BE2C (cell line): ENCODE results near the gene CDK5RAP2.

ENCODE experiments used
- DNase-seq: peaks from one replicate; pipeline ENCODE4 v3.0.0-alpha.2; 2020
- H3K27me3 ChIP-seq: fragments of 250-450 bp; sonication (Bioruptor Pico); 2 replicates; pipeline ENCODE4 v1.5.1; 2020; ENCODE audit warnings: mild to moderate bottlenecking
- H3K36me3 ChIP-seq: fragments of 250-450 bp; sonication (Bioruptor Pico); 2 replicates; pipeline ENCODE4 v1.5.1; 2020; ENCODE audit warnings: mild to moderate bottlenecking
- H3K4me1 ChIP-seq: fragments of 250-450 bp; sonication (Bioruptor Pico); 2 replicates; pipeline ENCODE4 v1.5.1; 2020
- H3K4me3 ChIP-seq: 2 replicates; pipeline ENCODE4 v1.5.1; 2011; ENCODE audit warnings: low read depth, low read length
- H3K9me3 ChIP-seq: fragments of 250-450 bp; sonication (Bioruptor Pico); 2 replicates; pipeline ENCODE4 v1.5.1; 2020
- CTCF ChIP-seq: IDR thresholded peaks from 2 replicates; pipeline ENCODE4 v1.5.1; 2012; ENCODE audit warnings: mild to moderate bottlenecking, low read depth, low read length

Gene CDK5RAP2

GRCh38 chr9:120593955-120594277 is 13.9 kb upstream of the CDK5RAP2 start:
- no peaks in the 10 kb centered on the region for H3K4me1 ChIP-seq
- no peak overlapping the region for H3K4me3 ChIP-seq
- no peaks in the 10 kb centered on the region for H3K27me3 ChIP-seq
- H3K36me3 ChIP-seq: no peaks in the 10 kb centered on the region
- TF ChIP-seq CTCF: no peak
- H3K9me3 ChIP-seq: no peaks in the 10 kb centered on the region
- no peak for DNase-seq

DNA sequence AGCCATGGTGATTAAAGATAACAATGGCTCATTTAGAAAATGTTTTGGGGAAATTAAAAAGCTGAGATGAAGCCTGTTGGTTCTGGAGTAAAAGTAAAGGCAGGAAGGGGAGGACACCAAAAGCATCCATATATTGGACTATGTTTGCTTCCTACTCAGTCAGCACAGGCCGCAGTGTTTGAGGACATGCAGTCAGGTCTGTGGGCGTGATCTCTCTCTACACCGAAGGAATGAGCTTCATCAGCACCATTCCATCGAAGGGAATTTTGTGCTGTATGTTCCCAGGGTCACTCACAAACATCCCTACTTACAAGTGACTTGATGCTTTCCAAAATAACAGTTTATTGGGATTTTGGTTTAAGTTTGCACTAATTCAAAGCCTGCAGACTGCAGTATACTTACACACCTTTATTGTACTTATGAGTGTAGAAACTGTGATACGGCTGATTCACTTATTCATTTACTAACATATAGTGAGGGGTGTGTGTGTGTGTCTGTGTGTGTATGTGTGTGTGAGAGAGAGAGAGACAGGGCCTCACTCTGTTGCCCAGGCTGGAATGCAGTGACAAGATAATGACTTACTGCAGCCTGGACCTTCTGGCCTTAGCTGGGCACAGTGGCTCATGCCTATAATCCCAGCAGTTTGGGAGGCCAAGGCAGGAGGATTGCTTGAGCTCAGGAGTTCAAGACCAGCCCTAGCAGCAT is 13.4 kb upstream of the CDK5RAP2 start:
- Histone ChIP-seq H3K27me3 (no peaks in the 10 kb centered on the region), H3K4me1 (no peaks in the 10 kb centered on the region), H3K36me3 (no peaks in the 10 kb centered on the region), H3K4me3 (no peak overlapping the region), H3K9me3 (no peaks in the 10 kb centered on the region)
- no peak for DNase-seq
- no peak for TF ChIP-seq CTCF

DNA sequence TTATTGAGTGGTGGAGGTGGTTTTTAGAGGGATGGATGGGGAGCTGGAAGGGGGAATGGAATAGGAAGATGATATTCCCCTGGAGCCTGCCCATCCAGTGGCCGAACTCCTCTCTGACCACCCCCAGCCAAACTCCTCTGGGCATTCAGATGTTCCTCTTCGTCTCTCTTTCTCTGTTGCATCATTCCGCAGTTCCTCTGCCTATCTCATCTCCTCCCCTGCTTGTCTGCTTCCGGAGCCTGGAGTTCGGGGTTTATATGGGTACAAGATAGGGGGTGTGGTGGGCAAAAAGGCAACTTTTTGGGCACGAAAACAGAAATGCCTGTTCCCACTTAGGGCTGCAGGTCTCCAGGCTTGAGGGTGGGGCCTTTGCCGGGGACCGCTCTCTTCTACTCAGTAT is 12.2 kb upstream of the CDK5RAP2 start:
- TF ChIP-seq CTCF: no peak
- no peaks in the 10 kb centered on the region for H3K27me3 ChIP-seq
- no peaks in the 10 kb centered on the region for H3K36me3 ChIP-seq
- no peak for DNase-seq
- no peak overlapping the region for H3K4me3 ChIP-seq
- no peaks in the 10 kb centered on the region for H3K9me3 ChIP-seq
- peaks cover 4% of the 10 kb centered on the region; the same call in 1 of the 2 replicates for H3K4me1 ChIP-seq

DNA sequence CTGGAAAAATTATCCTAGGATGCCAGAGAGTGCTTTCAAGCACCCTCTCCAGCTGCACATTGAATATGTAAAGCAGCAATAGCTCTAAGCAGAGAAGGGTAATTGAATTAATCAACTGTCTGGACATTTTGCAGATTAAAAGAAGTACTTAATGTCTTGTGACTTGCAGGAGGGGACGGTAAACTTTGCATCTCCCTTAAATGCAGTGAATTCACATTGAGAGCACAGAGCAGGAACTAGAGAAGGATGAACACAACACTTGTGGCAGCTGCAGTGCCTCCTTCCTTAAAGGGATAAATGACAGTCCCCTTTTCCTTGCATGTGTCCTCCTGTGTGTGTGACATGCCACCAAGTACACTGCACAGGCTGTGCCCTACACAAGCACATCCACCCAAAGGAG is 7.4 kb upstream of the CDK5RAP2 start:
- TF ChIP-seq CTCF: no peak

GRCh38 chr9:120583958-120584369 is 4.0 kb upstream of the CDK5RAP2 start:
- H3K9me3 ChIP-seq: peaks cover 3% of the 10 kb centered on the region; the same call in 1 of the 2 replicates
- H3K36me3 ChIP-seq: no peaks in the 10 kb centered on the region
- peak; percentile 71 for DNase-seq
- no peak for TF ChIP-seq CTCF
- no peak overlapping the region for H3K4me3 ChIP-seq
- H3K27me3 ChIP-seq: no peaks in the 10 kb centered on the region
- H3K4me1 ChIP-seq: peaks cover 7% of the 10 kb centered on the region

More for the DNA sequence above, 7.4 kb upstream of the CDK5RAP2 start:
- H3K9me3 ChIP-seq: no peaks in the 10 kb centered on the region
- H3K4me3 ChIP-seq: no peak overlapping the region
- no peak for DNase-seq
- H3K4me1 ChIP-seq: peaks cover 7% of the 10 kb centered on the region; the same call in 1 of the 2 replicates
- no peaks in the 10 kb centered on the region for H3K27me3 ChIP-seq
- H3K36me3 ChIP-seq: no peaks in the 10 kb centered on the region

- DNase-seq: no peak
- peaks cover 3% of the 10 kb centered on the region for H3K4me1 ChIP-seq
- H3K4me3 ChIP-seq: peak overlapping the region; percentile 98
- no peak for TF ChIP-seq CTCF
- H3K27me3 ChIP-seq: no peaks in the 10 kb centered on the region
- H3K36me3 ChIP-seq: 0 out of 2 replicates have a peak, but pooled peaks cover 4% of the 10 kb centered on the region
- peaks cover 3% of the 10 kb centered on the region; the same call in 1 of the 2 replicates for H3K9me3 ChIP-seq
These were observed 572 bp downstream of the CDK5RAP2 start for GRCh38 chr9:120579139-120580050.
